Daoy (cell line): Measurements from ENCODE around the gene EIF4G3. TPM values are rescaled to one million over a fixed set of nuclear protein-coding genes. Genes with fewer than 3 reads are reported as not detected.
A peak's percentile ranks its signal among the peaks of the same experiment; 100 is the strongest.
"Not testable (repeated sequence)": the region's sequence is repeated elsewhere in the genome, so short reads cannot be mapped to it uniquely, and the experiment has no call there.

Source experiments
- DNase-seq: peaks from one replicate; pipeline ENCODE4 v3.0.0-alpha.2; 2015; ENCODE audit warnings: low read depth
- total RNA-seq: library from RNA; depleted of rRNA; stranded (reverse); fragments of >200 nt; shearing (Covaris generic); gene quantifications from 2 replicates; pipeline ENCODE4 v1.2.3, GENCODE V29; 2014

Gene EIF4G3
- total RNA-seq, 1 experiment from 2014 or later: 33.9 TPM

- no peak for DNase-seq
These were observed 22.0 kb downstream of the EIF4G3 start for GRCh38 chr1:21154717-21155116.

GRCh38 chr1:21153388-21153787 is 23.3 kb downstream of the EIF4G3 start:
- no peak for DNase-seq

- DNase-seq: no peak
These were observed 24.1 kb downstream of the EIF4G3 start for GRCh38 chr1:21152423-21153100.

- DNase-seq: peak; percentile 77
These were observed 26.8 kb downstream of the EIF4G3 start for GRCh38 chr1:21149855-21150432.

- peak; percentile 16 for DNase-seq
These were observed 27.3 kb downstream of the EIF4G3 start for GRCh38 chr1:21149430-21149854.

- no peak for DNase-seq
These were observed 32.9 kb downstream of the EIF4G3 start for GRCh38 chr1:21143752-21144151.

- DNase-seq: no peak
These were observed 33.6 kb downstream of the EIF4G3 start for GRCh38 chr1:21143138-21143537.

GRCh38 chr1:21141030-21141429 is 35.7 kb downstream of the EIF4G3 start:
- no peak for DNase-seq

- no peak for DNase-seq
These were observed 37.1 kb downstream of the EIF4G3 start for GRCh38 chr1:21139601-21140000.

- DNase-seq: not testable (repeated sequence)
These were observed 40.4 kb downstream of the EIF4G3 start for GRCh38 chr1:21136344-21136743.

- DNase-seq: no peak
These were observed 45.5 kb downstream of the EIF4G3 start for GRCh38 chr1:21131200-21131599.

- DNase-seq: no peak
These were observed 47.3 kb downstream of the EIF4G3 start for GRCh38 chr1:21129407-21129806.

- no peak for DNase-seq
These were observed 50.4 kb downstream of the EIF4G3 start for GRCh38 chr1:21126324-21126723.

- peak; percentile 13 for DNase-seq
These were observed 51.9 kb downstream of the EIF4G3 start for GRCh38 chr1:21124846-21125245.

GRCh38 chr1:21123287-21123948 is 53.3 kb downstream of the EIF4G3 start:
- no peak for DNase-seq

GRCh38 chr1:21121764-21122471 is 54.8 kb downstream of the EIF4G3 start:
- DNase-seq: no peak

- no peak for DNase-seq
These were observed 58.5 kb downstream of the EIF4G3 start for GRCh38 chr1:21118167-21118566.

GRCh38 chr1:21117597-21118001 is 59.1 kb downstream of the EIF4G3 start:
- no peak for DNase-seq

- no peak for DNase-seq
These were observed 59.5 kb downstream of the EIF4G3 start for GRCh38 chr1:21117159-21117558.

- DNase-seq: no peak
These were observed 61.5 kb downstream of the EIF4G3 start for GRCh38 chr1:21115098-21115760.

GRCh38 chr1:21114431-21114830 is 62.3 kb downstream of the EIF4G3 start:
- no peak for DNase-seq

GRCh38 chr1:21110163-21110562 is 66.5 kb downstream of the EIF4G3 start:
- no peak for DNase-seq
